Fibroblast of lung (primary cell): Measurements from ENCODE around the gene SPATA32.

Experiments used
- CTCF ChIP-seq, 2 donors: IDR thresholded peaks in 1 of 2; conservative IDR thresholded peaks in 1 of 2; 1 replicate in 1 of 2; 2 replicates in 1 of 2; pipeline ENCODE4 v1.5.1; 2011 to 2012; ENCODE audit warnings: low read length in 2 of 2, control low read depth in 1 of 2, inconsistent platforms in 1 of 2, low read depth in 1 of 2, mild to moderate bottlenecking in 1 of 2
- EZH2 ChIP-seq: IDR thresholded peaks from 2 replicates; pipeline ENCODE4 v1.5.1; 2012; ENCODE audit warnings: low read length, control low read depth, mild to moderate bottlenecking; ENCODE audit errors: missing control alignments

GRCh38 chr17:45287526-45288500, 25.9 kb upstream of the SPATA32 start:
- TF ChIP-seq EZH2, result no peak
- TF ChIP-seq CTCF (conservative IDR thresholded peaks at IDR 0.05 in 1 of 2, IDR thresholded peaks at IDR 0.05 in 1 of 2; ENCODE audit: low read depth in 1 of 2, low read length in 2 of 2), result no peak
